IMR-90 (cell line): ENCODE data around the gene CDH23. TPM values are rescaled to one million over a fixed set of nuclear protein-coding genes. Genes with fewer than 3 reads are reported as not detected.

Experiments used
- ATAC-seq: fragments of 200-7000 bp; cut with Tn5 transposase; 2 replicates; pipeline ENCODE4 v1.9.1; 2020; ENCODE audit warnings: low read depth, mild to moderate bottlenecking, moderate library complexity
- BruUV-seq: library from RNA; stranded (reverse); fragments of 400-500 nt; replicated peaks from 2 replicates; lab custom pipeline; 2021; lab: Mats Ljungman, UMichigan
- CTCF ChIA-PET: fragments of 300-600 bp; formaldehyde crosslinking; extraction: SDS; loops from one replicate; lab custom pipeline; 2021; ENCODE audit warnings: antibody characterized with exemption; lab: Yijun Ruan, JAX
- POLR2A ChIA-PET: fragments of 300-600 bp; sonication (Branson Sonifier 250); formaldehyde crosslinking; loops from one replicate; lab custom pipeline; 2022; ENCODE audit warnings: antibody characterized with exemption; ENCODE audit not compliant: unreplicated experiment; lab: Charles Lee
- DNase-seq: peaks from one replicate; pipeline ENCODE4 v3.0.0; 2013
- H2AFZ ChIP-seq: replicated peaks from 2 replicates; pipeline ENCODE3; 2013; ENCODE audit warnings: low read length, mild to moderate bottlenecking; ENCODE audit not compliant: poor library complexity
- H2AK5ac ChIP-seq: 2 replicates; pipeline ENCODE4 v1.6.1; 2013; ENCODE audit warnings: low read depth, low read length, inconsistent platforms
- H2AK9ac ChIP-seq: replicated peaks from 2 replicates; pipeline ENCODE3; 2013; ENCODE audit warnings: mild to moderate bottlenecking, low read depth, low read length, moderate library complexity; ENCODE audit not compliant: poor library complexity
- H2BK120ac ChIP-seq: 2 replicates; pipeline ENCODE4 v1.6.1; 2013; ENCODE audit warnings: low read depth, low read length, inconsistent platforms
- H2BK15ac ChIP-seq: 3 replicates; pipeline ENCODE4 v1.6.1; 2013; ENCODE audit warnings: low read depth, low read length, inconsistent platforms
- H2BK20ac ChIP-seq: 2 replicates; pipeline ENCODE4 v1.6.1; 2013; ENCODE audit warnings: low read depth, mild to moderate bottlenecking, inconsistent platforms, low read length, moderate library complexity
- H2BK5ac ChIP-seq: 2 replicates; pipeline ENCODE4 v1.6.1; 2013; ENCODE audit warnings: mild to moderate bottlenecking, low read depth, low read length, inconsistent platforms; ENCODE audit not compliant: poor library complexity, severe bottlenecking
- H3K14ac ChIP-seq: replicated peaks from 2 replicates; pipeline ENCODE4 v1.6.1; 2013; ENCODE audit warnings: low read depth, low read length, inconsistent platforms
- H3K18ac ChIP-seq: 2 replicates; pipeline ENCODE4 v1.6.1; 2013; ENCODE audit warnings: low read depth, low read length, control low read depth
- H3K23ac ChIP-seq: 2 replicates; pipeline ENCODE4 v1.6.1; 2013; ENCODE audit warnings: low read depth, low read length, inconsistent platforms
- H3K27ac ChIP-seq: 2 replicates; pipeline ENCODE4 v1.5.1; 2013; ENCODE audit warnings: mild to moderate bottlenecking, control low read depth, low read length; ENCODE audit not compliant: insufficient read depth
- H3K27me3 ChIP-seq: 2 replicates; pipeline ENCODE4 v1.6.1; 2013; ENCODE audit warnings: low read length; ENCODE audit not compliant: control insufficient read depth, insufficient read depth
- H3K36me3 ChIP-seq: 2 replicates; pipeline ENCODE4 v1.6.1; 2013; ENCODE audit warnings: low read length, mixed read lengths; ENCODE audit not compliant: control insufficient read depth, insufficient read depth
- H3K4ac ChIP-seq: 2 replicates; pipeline ENCODE4 v1.6.1; 2013; ENCODE audit warnings: low read depth, low read length, inconsistent platforms
- H3K4me1 ChIP-seq: 2 replicates; pipeline ENCODE4 v1.6.1; 2013; ENCODE audit warnings: low read length, mixed read lengths; ENCODE audit not compliant: control insufficient read depth, insufficient read depth
- H3K4me2 ChIP-seq: 2 replicates; pipeline ENCODE4 v1.6.1; 2013; ENCODE audit warnings: low read depth, mild to moderate bottlenecking, control low read depth, low read length, moderate library complexity
- H3K4me3 ChIP-seq: 2 replicates; pipeline ENCODE4 v1.5.1; 2013; ENCODE audit warnings: low read depth, mild to moderate bottlenecking, control low read depth, low read length, moderate library complexity; ENCODE audit not compliant: insufficient read depth
- H3K56ac ChIP-seq: 2 replicates; pipeline ENCODE4 v1.6.1; 2013; ENCODE audit warnings: low read length, inconsistent platforms; ENCODE audit not compliant: insufficient read depth; ENCODE audit errors: extremely low read depth
- H3K79me1 ChIP-seq, 2 experiments: 2 replicates each; pipeline ENCODE4 v1.6.1; 2013; ENCODE audit warnings: low read length in 2 of 2, inconsistent platforms in 1 of 2, low read depth in 1 of 2
- H3K9ac ChIP-seq: 2 replicates; pipeline ENCODE4 v1.6.1; 2013; ENCODE audit warnings: low read depth, low read length, control low read depth
- H3K9me1 ChIP-seq: 2 replicates; pipeline ENCODE4 v1.6.1; 2013; ENCODE audit warnings: low read length, inconsistent platforms; ENCODE audit not compliant: insufficient read depth
- H3K9me3 ChIP-seq: 2 replicates; pipeline ENCODE4 v1.6.1; 2013; ENCODE audit warnings: low read length; ENCODE audit not compliant: control insufficient read depth, insufficient read depth
- H4K20me1 ChIP-seq: 2 replicates; pipeline ENCODE4 v1.6.1; 2013; ENCODE audit warnings: low read length, inconsistent platforms; ENCODE audit not compliant: insufficient read depth
- H4K5ac ChIP-seq: 2 replicates; pipeline ENCODE4 v1.6.1; 2013; ENCODE audit warnings: mild to moderate bottlenecking, low read depth, low read length, control low read depth
- H4K8ac ChIP-seq, 2 experiments: 2 replicates each; pipeline ENCODE4 v1.6.1; 2013; ENCODE audit warnings: low read depth in 2 of 2, low read length in 2 of 2, control low read depth in 1 of 2, inconsistent platforms in 1 of 2
- H4K91ac ChIP-seq: 2 replicates; pipeline ENCODE4 v1.6.1; 2013; ENCODE audit warnings: low read depth, low read length, inconsistent platforms; ENCODE audit not compliant: insufficient read depth
- BHLHE40 ChIP-seq: fragments of 150-350 bp; IDR thresholded peaks from 2 replicates; pipeline ENCODE4 v1.6.1; 2016; ENCODE audit warnings: mild to moderate bottlenecking, low read depth, low read length
- CHD1 ChIP-seq: IDR thresholded peaks from 2 replicates; pipeline ENCODE4 v1.6.1; 2012; ENCODE audit warnings: low read depth, low read length, improper control_type of control experiment
- FOS ChIP-seq: fragments of 150-350 bp; IDR thresholded peaks from 2 replicates; pipeline ENCODE4 v1.6.1; 2016; ENCODE audit warnings: low read depth, low read length
- MAZ ChIP-seq: IDR thresholded peaks from 2 replicates; pipeline ENCODE4 v1.6.1; 2012; ENCODE audit warnings: low read depth, mild to moderate bottlenecking, low read length, improper control_type of control experiment, moderate library complexity, borderline replicate concordance
- NFE2L2 ChIP-seq: fragments of 150-350 bp; IDR thresholded peaks from 2 replicates; pipeline ENCODE4 v1.6.1; 2016; ENCODE audit warnings: low read depth, mild to moderate bottlenecking, low read length
- POLR2A ChIP-seq: IDR thresholded peaks from 2 replicates; pipeline ENCODE4 v1.6.1; 2012; ENCODE audit warnings: mild to moderate bottlenecking, low read depth, low read length
- RAD21 ChIP-seq: IDR thresholded peaks from 2 replicates; pipeline ENCODE4 v1.6.1; 2012; ENCODE audit warnings: low read length, improper control_type of control experiment
- SMC3 ChIP-seq: fragments of 150-350 bp; IDR thresholded peaks from 2 replicates; pipeline ENCODE4 v1.6.1; 2016; ENCODE audit warnings: low read depth, mild to moderate bottlenecking, antibody characterized with exemption, low read length, moderate library complexity
- WGBS, 2 experiments: methylation state at CpG; one replicate each; pipeline versions ENCODE4 v1.1.5 to v1.1.7; 2013; ENCODE audit warnings: missing lambda C conversion rate in 2 of 2; ENCODE audit not compliant: insufficient read length in 1 of 2; ENCODE audit errors: extremely low coverage in 2 of 2; 5-methylcytosine and 5-hydroxymethylcytosine counted together
- dilution Hi-C: fragments of 300-500 bp; cut with HindIII; formaldehyde crosslinking; loops from one replicate; pipeline ENCODE4 v1.14.3; 2018; ENCODE audit warnings: low sequenced_read_pairs; ENCODE audit not compliant: unreplicated experiment
- in situ Hi-C: fragments of 300-500 bp; cut with MboI; formaldehyde crosslinking; loops from 3 replicates; pipeline ENCODE4 v1.14.3; 2019; ENCODE audit warnings: low sequenced_read_pairs, inconsistent platforms, mixed read lengths
- intact Hi-C: fragments of 100-400 bp; cut with micrococcal nuclease; formaldehyde crosslinking; loops from 2 replicates; pipeline ENCODE4 v1.10.0; 2022
- polyA plus RNA-seq, 3 experiments: library from polyadenylated mRNA; depleted of rRNA; stranded (reverse); fragments of >200 nt; gene quantifications; 2 replicates each; pipeline ENCODE4 v1.2.3, GENCODE V29; 2012; ENCODE audit warnings: low replicate concordance in 1 of 3
- total RNA-seq: library from RNA; depleted of rRNA; stranded (reverse); fragments of >200 nt; gene quantifications from 2 replicates; pipeline ENCODE4 v1.2.3, GENCODE V29; 2012
- TF ChIP-seq, protein P1 (sequence below): fragments of 150-350 bp; IDR thresholded peaks from 2 replicates; pipeline ENCODE4 v1.6.1; 2016; ENCODE audit warnings: low read depth, mild to moderate bottlenecking, low read length, moderate library complexity, borderline replicate concordance
- TF ChIP-seq, protein P2 (sequence below): fragments of 150-350 bp; IDR thresholded peaks from 2 replicates; pipeline ENCODE4 v1.6.1; 2017; ENCODE audit warnings: mild to moderate bottlenecking, antibody characterized with exemption, low read length, low read depth
- TF ChIP-seq, protein P3 (sequence below): conservative IDR thresholded peaks from 2 replicates; pipeline ENCODE4 v1.5.1; 2012; ENCODE audit warnings: mild to moderate bottlenecking, low read depth, low read length, improper control_type of control experiment

CDH23 gene
- total and polyA plus RNA-seq, 2 of the 4 experiments (the other 2 are of a cell fraction): under 0.01 to 0.03 TPM

DNA sequence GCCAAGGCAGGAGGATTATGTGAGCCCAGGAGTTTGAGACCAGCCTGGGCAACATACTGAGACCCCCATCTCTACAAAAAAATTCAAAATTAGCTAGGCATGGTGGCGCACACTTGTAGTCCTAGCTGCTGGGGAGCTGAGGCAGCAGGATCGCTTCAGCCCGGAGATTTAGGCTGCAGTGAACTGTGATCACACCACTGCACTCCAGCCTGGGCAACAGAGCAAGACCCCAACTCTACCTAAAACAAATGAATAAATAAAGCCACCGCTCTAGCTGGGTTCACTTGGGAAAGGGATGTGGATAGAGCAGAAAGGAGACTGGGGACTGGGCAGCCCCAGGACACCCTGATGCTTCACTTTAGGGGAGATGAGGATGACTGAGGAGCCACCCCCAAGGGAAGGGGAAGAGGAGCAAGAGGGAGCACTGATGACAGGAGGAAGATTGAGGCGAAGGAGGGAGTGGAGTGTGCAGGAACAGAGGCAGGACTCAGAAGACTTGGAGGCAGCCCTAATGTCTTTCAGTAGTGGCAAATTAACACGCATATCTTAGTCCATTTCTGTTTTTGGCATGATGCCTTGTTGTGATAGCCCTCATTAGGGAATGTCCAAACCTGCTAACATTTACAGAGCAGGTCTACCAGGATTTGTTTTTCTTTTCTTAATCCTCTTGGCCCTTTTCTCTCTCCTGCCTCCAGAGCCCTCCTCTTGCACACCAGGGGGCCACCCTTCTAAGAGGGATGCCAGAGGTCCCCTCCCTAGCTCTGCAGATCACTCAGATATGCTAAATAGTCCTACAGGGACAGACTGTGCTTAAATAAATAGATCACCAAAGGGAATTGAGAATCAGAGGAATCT, 234.5 kb downstream of the CDH23 start (continued):
- no peak for TF ChIP-seq FOS

DNA sequence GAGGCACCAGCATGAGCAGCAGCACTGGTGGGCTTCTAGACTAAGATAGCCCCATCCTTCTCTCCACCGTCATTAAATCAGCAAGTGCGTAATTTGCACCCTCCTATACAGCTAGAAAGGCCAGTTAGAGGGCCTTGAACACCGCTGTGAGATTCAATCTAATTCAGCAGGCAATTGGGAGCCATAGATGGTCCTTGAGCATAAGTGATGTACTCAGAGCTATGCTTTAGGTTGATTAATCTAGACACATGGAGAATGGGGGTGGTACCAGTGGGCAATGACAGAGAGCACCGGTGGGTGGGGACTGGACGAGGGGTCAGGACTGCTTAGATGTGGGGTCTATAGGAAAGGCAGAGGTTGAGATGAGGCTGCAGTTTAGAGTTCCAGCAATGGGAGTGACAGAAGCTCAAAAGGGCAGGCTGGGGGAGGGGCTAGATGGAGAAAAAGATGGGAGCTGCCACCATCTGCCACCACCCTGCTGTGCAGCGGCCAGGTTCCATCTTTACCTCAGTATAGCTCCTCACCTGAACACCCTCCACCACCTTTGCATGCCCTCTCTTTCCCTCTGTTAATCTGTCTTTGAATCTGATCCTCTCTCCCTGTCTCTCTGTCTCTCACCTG, 235.6 kb downstream of the CDH23 start:
- in situ Hi-C loops: no loop called here
- no peak for ATAC-seq
- Histone ChIP-seq H3K9ac (no peak overlapping the region), H3K4ac (no peak overlapping the region), H2BK20ac (no peak overlapping the region), H3K79me1 (no peaks in the 10 kb centered on the region), H2BK120ac (no peak overlapping the region), H3K9me3 (no peaks in the 10 kb centered on the region), H4K91ac (no peak overlapping the region), H3K56ac (no peak overlapping the region), H4K8ac (no peak overlapping the region), H2AK9ac (no peak overlapping the region), H3K36me3 (no peaks in the 10 kb centered on the region), H2AK5ac (no peak overlapping the region), H4K5ac (no peak overlapping the region), H3K9me1 (no peaks in the 10 kb centered on the region), H2BK5ac (no peak overlapping the region), H3K14ac (no peak overlapping the region), H2AFZ (no peak overlapping the region), H4K20me1 (no peaks in the 10 kb centered on the region), H3K23ac (no peak overlapping the region), H3K27ac (no peak overlapping the region), H3K18ac (no peak overlapping the region), H2BK15ac (no peak overlapping the region), H3K4me2 (no peak overlapping the region), H3K4me1 (no peaks in the 10 kb centered on the region), H3K4me3 (no peak overlapping the region), H3K27me3 (peaks cover 67% of the 10 kb centered on the region)
- dilution Hi-C loops: no loop called here
- intact Hi-C loops: no loop called here
- ChIA-PET CTCF (no interaction called here), POLR2A (no interaction called here)
- BruUV-seq: no TSS peak
- no peak for DNase-seq
- WGBS, 2 experiments: 74% methylated on average over 2 of the region's 6 CpGs; no CpG with 5 or more reads in 1 of the 2 experiments
- TF ChIP-seq CHD1 (no peak), RAD21 (no peak), FOS (no peak), POLR2A (no peak), MAZ (no peak), NFE2L2 (no peak), SMC3 (no peak), BHLHE40 (no peak)
- TF ChIP-seq, protein P1, sequence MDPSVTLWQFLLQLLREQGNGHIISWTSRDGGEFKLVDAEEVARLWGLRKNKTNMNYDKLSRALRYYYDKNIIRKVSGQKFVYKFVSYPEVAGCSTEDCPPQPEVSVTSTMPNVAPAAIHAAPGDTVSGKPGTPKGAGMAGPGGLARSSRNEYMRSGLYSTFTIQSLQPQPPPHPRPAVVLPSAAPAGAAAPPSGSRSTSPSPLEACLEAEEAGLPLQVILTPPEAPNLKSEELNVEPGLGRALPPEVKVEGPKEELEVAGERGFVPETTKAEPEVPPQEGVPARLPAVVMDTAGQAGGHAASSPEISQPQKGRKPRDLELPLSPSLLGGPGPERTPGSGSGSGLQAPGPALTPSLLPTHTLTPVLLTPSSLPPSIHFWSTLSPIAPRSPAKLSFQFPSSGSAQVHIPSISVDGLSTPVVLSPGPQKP: no peak
- TF ChIP-seq, protein P2, sequence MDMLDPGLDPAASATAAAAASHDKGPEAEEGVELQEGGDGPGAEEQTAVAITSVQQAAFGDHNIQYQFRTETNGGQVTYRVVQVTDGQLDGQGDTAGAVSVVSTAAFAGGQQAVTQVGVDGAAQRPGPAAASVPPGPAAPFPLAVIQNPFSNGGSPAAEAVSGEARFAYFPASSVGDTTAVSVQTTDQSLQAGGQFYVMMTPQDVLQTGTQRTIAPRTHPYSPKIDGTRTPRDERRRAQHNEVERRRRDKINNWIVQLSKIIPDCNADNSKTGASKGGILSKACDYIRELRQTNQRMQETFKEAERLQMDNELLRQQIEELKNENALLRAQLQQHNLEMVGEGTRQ: no peak
- TF ChIP-seq, protein P3, sequence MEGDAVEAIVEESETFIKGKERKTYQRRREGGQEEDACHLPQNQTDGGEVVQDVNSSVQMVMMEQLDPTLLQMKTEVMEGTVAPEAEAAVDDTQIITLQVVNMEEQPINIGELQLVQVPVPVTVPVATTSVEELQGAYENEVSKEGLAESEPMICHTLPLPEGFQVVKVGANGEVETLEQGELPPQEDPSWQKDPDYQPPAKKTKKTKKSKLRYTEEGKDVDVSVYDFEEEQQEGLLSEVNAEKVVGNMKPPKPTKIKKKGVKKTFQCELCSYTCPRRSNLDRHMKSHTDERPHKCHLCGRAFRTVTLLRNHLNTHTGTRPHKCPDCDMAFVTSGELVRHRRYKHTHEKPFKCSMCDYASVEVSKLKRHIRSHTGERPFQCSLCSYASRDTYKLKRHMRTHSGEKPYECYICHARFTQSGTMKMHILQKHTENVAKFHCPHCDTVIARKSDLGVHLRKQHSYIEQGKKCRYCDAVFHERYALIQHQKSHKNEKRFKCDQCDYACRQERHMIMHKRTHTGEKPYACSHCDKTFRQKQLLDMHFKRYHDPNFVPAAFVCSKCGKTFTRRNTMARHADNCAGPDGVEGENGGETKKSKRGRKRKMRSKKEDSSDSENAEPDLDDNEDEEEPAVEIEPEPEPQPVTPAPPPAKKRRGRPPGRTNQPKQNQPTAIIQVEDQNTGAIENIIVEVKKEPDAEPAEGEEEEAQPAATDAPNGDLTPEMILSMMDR: no peak
